AG09309 (cell line): ENCODE results near the gene ACCSL.

Experiments
- DNase-seq: peaks from one replicate; pipeline ENCODE4 v3.0.0-alpha.2; 2010; ENCODE audit warnings: low read depth
- H3K4me3 ChIP-seq: 2 replicates; pipeline ENCODE4 v1.5.1; 2011; ENCODE audit warnings: mild to moderate bottlenecking, low read depth, low read length, moderate library complexity; ENCODE audit not compliant: control insufficient read depth
- TF ChIP-seq, protein P1 (sequence below): IDR thresholded peaks from 2 replicates; pipeline ENCODE4 v1.5.1; 2011; ENCODE audit warnings: mild to moderate bottlenecking, low read depth, low read length, inconsistent platforms; ENCODE audit not compliant: insufficient read depth, control insufficient read depth; ENCODE audit errors: missing control alignments

Gene ACCSL

GRCh38 chr11:44097821-44098220, 50.0 kb downstream of the ACCSL start:
- H3K4me3 ChIP-seq: no peak overlapping the region
- no peak for DNase-seq
- TF ChIP-seq, protein P1, sequence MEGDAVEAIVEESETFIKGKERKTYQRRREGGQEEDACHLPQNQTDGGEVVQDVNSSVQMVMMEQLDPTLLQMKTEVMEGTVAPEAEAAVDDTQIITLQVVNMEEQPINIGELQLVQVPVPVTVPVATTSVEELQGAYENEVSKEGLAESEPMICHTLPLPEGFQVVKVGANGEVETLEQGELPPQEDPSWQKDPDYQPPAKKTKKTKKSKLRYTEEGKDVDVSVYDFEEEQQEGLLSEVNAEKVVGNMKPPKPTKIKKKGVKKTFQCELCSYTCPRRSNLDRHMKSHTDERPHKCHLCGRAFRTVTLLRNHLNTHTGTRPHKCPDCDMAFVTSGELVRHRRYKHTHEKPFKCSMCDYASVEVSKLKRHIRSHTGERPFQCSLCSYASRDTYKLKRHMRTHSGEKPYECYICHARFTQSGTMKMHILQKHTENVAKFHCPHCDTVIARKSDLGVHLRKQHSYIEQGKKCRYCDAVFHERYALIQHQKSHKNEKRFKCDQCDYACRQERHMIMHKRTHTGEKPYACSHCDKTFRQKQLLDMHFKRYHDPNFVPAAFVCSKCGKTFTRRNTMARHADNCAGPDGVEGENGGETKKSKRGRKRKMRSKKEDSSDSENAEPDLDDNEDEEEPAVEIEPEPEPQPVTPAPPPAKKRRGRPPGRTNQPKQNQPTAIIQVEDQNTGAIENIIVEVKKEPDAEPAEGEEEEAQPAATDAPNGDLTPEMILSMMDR: no peak

- H3K4me3 ChIP-seq: no peak overlapping the region
- DNase-seq: no peak
- TF ChIP-seq, protein P1: no peak
These were observed 53.3 kb downstream of the ACCSL start for GRCh38 chr11:44101098-44101497.

- no peak for DNase-seq
These were observed 56.9 kb downstream of the ACCSL start for GRCh38 chr11:44104481-44105294.

DNA sequence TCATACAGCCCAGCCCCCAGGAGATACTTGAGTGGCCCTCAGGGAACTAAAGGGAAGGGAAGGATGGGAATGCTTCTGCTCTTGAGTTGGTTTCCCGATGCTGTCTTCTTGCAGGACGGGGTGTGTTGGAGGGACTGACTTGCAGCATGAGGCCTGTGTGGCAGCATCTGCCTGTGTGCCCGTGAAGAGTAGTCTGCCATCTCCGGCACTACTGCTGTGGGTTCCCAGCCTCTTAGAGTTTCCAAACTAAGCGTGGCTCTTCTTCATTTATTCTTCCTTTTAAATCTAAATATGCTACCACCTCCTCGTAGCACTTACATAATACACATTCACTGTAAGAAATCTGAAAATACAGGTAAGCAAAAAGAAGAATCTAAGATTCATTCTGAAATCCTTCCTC, 60.5 kb downstream of the ACCSL start:
- TF ChIP-seq, protein P1: no peak
- DNase-seq: no peak
- no peak overlapping the region for H3K4me3 ChIP-seq

More at GRCh38 chr11:44104481-44105294, 56.9 kb downstream of the ACCSL start:
- no peak overlapping the region for H3K4me3 ChIP-seq
- TF ChIP-seq, protein P1: no peak
